Stimulated activated naive CD8-positive, alpha-beta T cell treated with anti-CD3 and anti-CD28 coated beads, Interleukin-15, Interleukin-2, amounts not matched to agents 100 ng/mL and 50 ng/mL, for 24 hours (primary cell): ENCODE measurements around the gene LAMP5.

Source experiments
- H3K27ac Mint-ChIP-seq: one replicate; pipeline ENCODE4 v1.8.0; 2021; ENCODE audit warnings: mild to moderate bottlenecking, mixed read lengths
- H3K27me3 Mint-ChIP-seq: one replicate; pipeline ENCODE4 v1.8.0; 2021; ENCODE audit warnings: mixed read lengths
- H3K36me3 Mint-ChIP-seq: one replicate; pipeline ENCODE4 v1.8.0; 2021; ENCODE audit warnings: low read depth, mixed read lengths
- H3K4me1 Mint-ChIP-seq: one replicate; pipeline ENCODE4 v1.8.0; 2021; ENCODE audit warnings: low read depth, mixed read lengths
- H3K4me3 Mint-ChIP-seq: one replicate; pipeline ENCODE4 v1.8.0; 2021; ENCODE audit warnings: mild to moderate bottlenecking, mixed read lengths
- H3K9me3 Mint-ChIP-seq: one replicate; pipeline ENCODE4 v1.8.0; 2021; ENCODE audit warnings: mixed read lengths

LAMP5 gene

DNA sequence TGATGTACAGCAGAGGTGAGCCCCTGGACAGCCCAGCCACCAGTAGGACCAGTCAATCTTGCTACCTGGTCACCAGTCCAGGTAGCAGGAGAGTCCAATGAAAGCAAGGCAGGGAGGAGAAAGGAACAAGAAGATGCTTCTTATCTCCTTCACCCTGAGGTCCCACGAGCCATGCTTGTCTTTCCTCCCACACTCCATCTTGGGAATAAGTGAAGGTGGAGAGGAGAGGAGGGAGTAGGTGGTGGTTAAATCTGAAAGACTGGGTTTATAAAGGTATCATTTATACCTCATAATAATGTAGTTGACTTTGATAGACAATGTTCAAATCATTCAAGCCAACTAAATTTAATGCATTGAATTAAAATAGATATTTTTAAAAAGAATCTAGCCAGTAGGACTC is 35.9 kb downstream of the LAMP5 start:
- peaks cover 7% of the 10 kb centered on the region for H3K27me3 Mint-ChIP-seq
- peaks cover 5% of the 10 kb centered on the region for H3K9me3 Mint-ChIP-seq
- H3K4me3 Mint-ChIP-seq = no peak overlapping the region
- H3K27ac Mint-ChIP-seq = no peak overlapping the region
- H3K4me1 Mint-ChIP-seq = no peaks in the 10 kb centered on the region
- H3K36me3 Mint-ChIP-seq = no peaks in the 10 kb centered on the region

DNA sequence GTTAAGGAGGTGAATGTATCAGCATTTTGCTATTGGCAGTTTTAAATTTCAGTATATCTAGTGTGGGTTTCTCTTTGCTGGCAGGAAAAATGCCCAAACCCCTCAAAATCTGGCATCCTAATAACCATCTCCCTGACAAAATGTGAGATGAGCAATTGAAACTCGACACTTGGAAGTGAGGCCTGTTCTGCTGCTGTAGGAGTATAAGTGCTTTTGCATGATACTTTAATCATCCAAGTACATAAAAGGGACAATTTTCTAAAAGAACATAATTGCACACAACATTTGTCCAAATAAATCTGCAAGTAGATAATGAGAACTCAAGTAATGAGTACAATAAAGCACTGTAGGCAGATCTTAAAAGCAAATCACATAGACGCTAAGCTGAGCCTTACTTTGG is 36.5 kb downstream of the LAMP5 start:
- Mint-ChIP-seq H3K27me3 (peaks cover 4% of the 10 kb centered on the region), H3K4me3 (no peak overlapping the region), H3K36me3 (no peaks in the 10 kb centered on the region), H3K27ac (no peak overlapping the region), H3K4me1 (no peaks in the 10 kb centered on the region), H3K9me3 (peaks cover 5% of the 10 kb centered on the region)

DNA sequence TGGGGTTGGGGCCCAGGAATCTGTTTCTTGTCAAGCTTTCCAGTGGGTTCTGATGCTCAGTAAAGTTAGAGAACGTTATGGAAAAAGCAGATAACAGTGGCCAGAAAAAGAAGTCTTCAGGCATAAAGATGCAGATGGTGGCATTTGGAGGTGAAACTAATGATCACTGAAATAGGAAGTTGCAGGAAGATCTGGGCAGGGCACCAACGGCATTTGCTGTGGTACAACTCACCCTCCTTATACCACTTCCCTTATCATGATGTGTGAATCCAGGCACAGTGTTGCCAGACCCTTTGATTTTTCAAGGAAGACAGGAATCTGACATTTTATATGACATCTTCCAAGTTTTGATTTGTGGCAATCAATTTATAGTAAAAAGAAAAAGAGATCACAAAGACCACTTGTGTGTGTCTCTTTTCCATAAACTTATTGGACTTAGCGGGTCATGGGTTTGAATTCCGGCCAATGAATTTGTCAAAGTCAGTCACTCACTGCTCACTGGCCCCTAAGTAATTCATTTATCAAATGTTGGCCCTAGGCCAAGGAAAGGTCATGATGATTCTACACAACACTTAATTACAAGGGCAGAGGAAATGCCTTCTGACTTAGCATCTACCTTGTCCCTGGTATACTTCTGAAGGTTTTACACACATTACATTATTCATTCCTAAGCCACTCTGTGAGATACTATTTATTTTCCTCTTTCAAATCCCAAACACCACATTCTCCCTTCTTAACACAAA is 37.6 kb downstream of the LAMP5 start:
- Mint-ChIP-seq H3K27ac (no peak overlapping the region), H3K27me3 (peaks cover 4% of the 10 kb centered on the region), H3K36me3 (no peaks in the 10 kb centered on the region), H3K9me3 (peaks cover 5% of the 10 kb centered on the region), H3K4me1 (no peaks in the 10 kb centered on the region), H3K4me3 (no peak overlapping the region)

DNA sequence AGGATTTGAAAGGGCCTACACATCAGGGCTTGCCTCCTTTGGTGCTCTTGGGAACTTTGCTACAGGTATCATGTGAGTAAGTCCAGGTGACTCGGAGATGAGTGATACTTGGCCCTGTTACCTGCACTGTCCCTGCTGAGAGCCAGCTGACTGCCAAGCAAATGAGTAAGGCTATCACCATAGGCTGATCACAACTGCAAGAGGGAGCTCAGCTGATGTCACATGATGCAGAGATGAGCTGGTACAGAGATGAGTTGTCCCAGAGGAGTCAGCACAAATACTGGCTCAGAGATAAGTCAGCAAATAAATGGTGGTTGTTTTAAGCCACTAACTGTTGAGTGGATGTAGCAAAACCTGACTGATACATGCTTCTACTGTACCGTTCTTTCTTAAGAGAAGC is 41.4 kb downstream of the LAMP5 start:
- Mint-ChIP-seq H3K9me3 (peaks cover 7% of the 10 kb centered on the region), H3K27ac (no peak overlapping the region), H3K4me1 (no peaks in the 10 kb centered on the region), H3K4me3 (no peak overlapping the region), H3K27me3 (peaks cover 10% of the 10 kb centered on the region), H3K36me3 (no peaks in the 10 kb centered on the region)

GRCh38 chr20:9557411-9557810 is 43.0 kb downstream of the LAMP5 start:
- Mint-ChIP-seq H3K4me3 (no peak overlapping the region), H3K9me3 (peaks cover 7% of the 10 kb centered on the region), H3K4me1 (no peaks in the 10 kb centered on the region), H3K27ac (no peak overlapping the region), H3K27me3 (peaks cover 13% of the 10 kb centered on the region), H3K36me3 (no peaks in the 10 kb centered on the region)

DNA sequence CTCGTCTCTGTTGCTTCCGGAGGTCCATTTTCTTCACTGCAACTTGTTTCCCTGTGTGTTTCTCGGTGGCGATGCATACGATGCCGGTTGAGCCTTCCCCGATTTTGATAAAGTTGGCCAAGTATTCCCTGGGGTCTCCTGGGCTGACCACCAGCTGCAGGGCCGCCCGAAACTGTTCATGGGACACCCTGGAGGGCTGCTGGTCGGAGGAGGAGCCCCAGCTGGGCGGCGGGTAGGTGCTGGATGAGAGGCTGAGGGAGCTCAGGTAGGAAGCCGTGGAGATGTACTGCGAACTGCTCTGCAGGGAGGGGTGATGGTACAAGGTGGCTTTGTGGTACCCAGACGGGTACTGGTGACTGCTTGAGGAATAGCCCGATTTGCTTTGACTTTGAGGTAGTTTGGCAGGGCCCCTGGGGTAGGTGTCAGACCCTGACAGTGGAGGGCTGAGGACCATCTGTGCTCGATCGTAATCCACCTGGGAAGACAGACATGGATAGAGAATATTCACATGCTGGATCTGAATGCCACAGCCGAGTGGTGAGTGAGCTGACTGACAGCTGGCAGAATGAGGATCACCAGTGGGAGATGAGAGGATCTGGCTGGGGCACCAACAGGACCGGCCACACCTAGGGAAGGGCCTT is 51.6 kb downstream of the LAMP5 start:
- Mint-ChIP-seq H3K36me3 (no peaks in the 10 kb centered on the region), H3K27ac (no peak overlapping the region), H3K4me1 (no peaks in the 10 kb centered on the region), H3K9me3 (no peaks in the 10 kb centered on the region), H3K27me3 (peaks cover 8% of the 10 kb centered on the region), H3K4me3 (no peak overlapping the region)

DNA sequence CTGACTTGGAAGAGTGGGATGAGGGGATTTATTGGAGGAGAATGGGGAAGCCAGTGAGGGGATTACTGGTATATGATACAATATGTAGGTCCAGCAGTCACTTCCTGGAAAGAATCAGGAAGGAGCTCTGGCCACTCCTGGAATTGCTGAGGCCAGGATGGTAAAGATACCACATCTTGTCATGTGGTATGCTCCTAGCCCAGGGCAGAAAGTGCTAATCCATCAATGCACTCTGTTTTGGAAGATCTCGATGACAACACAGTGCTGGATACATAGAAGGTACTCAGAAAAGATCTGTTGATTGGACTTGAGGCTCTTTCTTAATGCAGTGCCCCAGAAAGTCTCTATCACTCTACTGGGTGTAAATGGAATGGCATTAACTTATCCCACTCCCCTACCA is 52.6 kb downstream of the LAMP5 start:
- no peaks in the 10 kb centered on the region for H3K9me3 Mint-ChIP-seq
- H3K27me3 Mint-ChIP-seq = peaks cover 8% of the 10 kb centered on the region
- no peak overlapping the region for H3K4me3 Mint-ChIP-seq
- no peaks in the 10 kb centered on the region for H3K4me1 Mint-ChIP-seq
- H3K36me3 Mint-ChIP-seq = no peaks in the 10 kb centered on the region
- H3K27ac Mint-ChIP-seq = no peak overlapping the region

DNA sequence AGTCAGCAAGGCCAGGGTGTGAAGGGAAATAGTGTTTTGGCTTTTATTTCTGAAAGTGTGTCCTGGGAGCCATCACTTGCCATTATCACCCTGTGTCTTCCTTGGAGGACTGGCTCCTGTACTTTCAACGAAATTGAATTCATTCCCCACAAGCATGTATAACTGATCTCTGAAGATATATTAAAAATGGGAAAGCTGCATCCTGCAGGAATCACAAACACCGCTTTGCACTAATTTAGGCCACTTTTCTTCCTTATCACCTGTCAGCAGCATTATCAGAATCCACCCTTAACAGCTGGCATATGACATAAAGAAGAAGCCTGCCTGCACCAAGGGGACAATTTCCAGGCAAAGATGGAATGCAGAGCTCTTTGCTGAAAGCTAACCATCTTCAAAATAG is 56.2 kb downstream of the LAMP5 start:
- H3K27ac Mint-ChIP-seq = no peak overlapping the region
- H3K36me3 Mint-ChIP-seq = no peaks in the 10 kb centered on the region
- peaks cover 12% of the 10 kb centered on the region for H3K27me3 Mint-ChIP-seq
- no peaks in the 10 kb centered on the region for H3K9me3 Mint-ChIP-seq
- no peak overlapping the region for H3K4me3 Mint-ChIP-seq
- H3K4me1 Mint-ChIP-seq = no peaks in the 10 kb centered on the region

- Mint-ChIP-seq H3K9me3 (no peaks in the 10 kb centered on the region), H3K4me3 (no peak overlapping the region), H3K36me3 (no peaks in the 10 kb centered on the region), H3K27me3 (peaks cover 8% of the 10 kb centered on the region), H3K4me1 (no peaks in the 10 kb centered on the region), H3K27ac (no peak overlapping the region)
Measured at GRCh38 chr20:9571783-9572182, 57.4 kb downstream of the LAMP5 start.

DNA sequence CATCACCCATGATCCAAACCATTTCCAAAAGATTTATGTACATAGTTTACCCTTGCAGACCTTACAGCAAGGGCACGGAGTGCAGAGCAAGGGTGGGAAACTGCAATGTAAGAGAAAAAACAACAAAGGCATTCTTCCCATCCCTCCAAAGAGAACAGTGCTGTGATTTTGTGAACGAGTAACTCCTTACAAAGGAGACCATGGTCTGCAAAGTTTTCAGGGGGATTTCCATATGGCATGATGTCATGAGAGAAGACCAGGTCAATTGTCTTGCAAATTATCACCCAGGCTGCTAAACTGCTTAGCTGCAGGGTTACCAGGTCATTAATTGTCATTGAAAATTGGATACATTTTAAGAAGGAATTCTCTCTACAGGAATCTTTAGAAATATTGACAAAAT is 58.3 kb downstream of the LAMP5 start:
- H3K4me1 Mint-ChIP-seq = no peaks in the 10 kb centered on the region
- H3K36me3 Mint-ChIP-seq = no peaks in the 10 kb centered on the region
- no peaks in the 10 kb centered on the region for H3K9me3 Mint-ChIP-seq
- H3K27me3 Mint-ChIP-seq = peaks cover 8% of the 10 kb centered on the region
- H3K27ac Mint-ChIP-seq = no peak overlapping the region
- H3K4me3 Mint-ChIP-seq = no peak overlapping the region

GRCh38 chr20:9573335-9574151 is 59.2 kb downstream of the LAMP5 start:
- Mint-ChIP-seq H3K9me3 (no peaks in the 10 kb centered on the region), H3K4me1 (no peaks in the 10 kb centered on the region), H3K27me3 (peaks cover 8% of the 10 kb centered on the region), H3K4me3 (no peak overlapping the region), H3K36me3 (no peaks in the 10 kb centered on the region), H3K27ac (no peak overlapping the region)

DNA sequence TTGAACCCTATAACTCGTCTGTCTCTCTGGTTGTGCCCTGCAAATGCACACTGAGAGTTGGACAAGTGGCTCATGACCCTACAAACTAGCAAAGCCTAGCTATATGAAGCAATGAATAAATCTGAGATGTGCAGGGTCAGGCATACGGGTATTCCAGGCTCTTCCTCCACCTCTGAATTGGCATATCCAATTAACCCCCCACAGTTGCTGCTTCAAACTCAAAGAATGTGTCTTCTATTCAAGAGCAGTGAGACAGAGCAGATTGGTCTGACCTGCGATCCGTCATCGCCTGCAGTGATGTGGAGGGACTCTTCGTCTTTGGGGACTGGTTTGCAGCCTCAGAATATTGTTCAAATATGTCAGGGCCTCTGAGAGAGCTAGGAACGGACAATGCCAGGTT is 59.8 kb downstream of the LAMP5 start:
- Mint-ChIP-seq H3K9me3 (no peaks in the 10 kb centered on the region), H3K4me3 (no peak overlapping the region), H3K27ac (no peak overlapping the region), H3K4me1 (no peaks in the 10 kb centered on the region), H3K36me3 (no peaks in the 10 kb centered on the region), H3K27me3 (peaks cover 7% of the 10 kb centered on the region)

DNA sequence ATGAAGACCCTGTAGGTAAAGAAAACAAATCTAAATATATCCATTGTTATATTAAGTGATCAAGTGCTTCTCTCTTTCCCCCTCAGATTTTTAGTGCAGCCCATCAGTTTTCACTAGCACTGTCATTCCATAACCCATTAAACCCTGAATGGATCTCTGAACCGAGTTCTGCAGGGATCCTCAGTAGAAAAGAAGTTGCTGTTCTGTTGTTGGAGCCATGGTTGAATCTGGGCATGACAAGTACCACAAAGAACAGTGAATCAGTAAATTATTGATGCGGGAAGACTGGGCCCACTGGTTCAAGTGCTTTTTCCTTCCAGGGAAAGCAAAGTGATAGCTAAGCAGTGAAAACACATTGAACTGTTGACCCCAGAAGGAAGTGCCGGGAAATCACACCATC is 60.4 kb downstream of the LAMP5 start:
- Mint-ChIP-seq H3K27me3 (peaks cover 4% of the 10 kb centered on the region), H3K36me3 (no peaks in the 10 kb centered on the region), H3K9me3 (no peaks in the 10 kb centered on the region), H3K4me3 (no peak overlapping the region), H3K4me1 (no peaks in the 10 kb centered on the region), H3K27ac (no peak overlapping the region)

- no peaks in the 10 kb centered on the region for H3K36me3 Mint-ChIP-seq
Measured at GRCh38 chr20:9575836-9576235, 61.4 kb downstream of the LAMP5 start.

DNA sequence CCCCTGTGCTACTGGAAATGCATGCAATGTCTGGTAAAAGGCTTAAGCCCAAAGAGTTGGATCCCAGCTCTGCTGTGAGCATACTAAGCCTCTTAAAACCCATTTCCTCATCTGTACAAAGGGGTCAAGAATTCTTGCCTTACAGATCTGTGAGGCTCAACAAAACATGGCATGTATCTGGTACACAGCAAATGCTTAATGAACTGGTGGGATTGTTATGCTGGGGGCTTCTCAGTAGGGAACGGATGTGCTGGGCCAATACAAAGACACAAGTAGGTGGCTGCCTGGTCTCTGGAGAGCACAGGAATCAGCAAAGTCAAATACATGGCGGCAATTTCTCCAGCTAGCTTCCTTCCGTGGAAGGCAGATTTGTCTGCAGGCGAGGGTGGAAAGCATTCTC is 62.3 kb downstream of the LAMP5 start:
- Mint-ChIP-seq H3K27ac (no peak overlapping the region), H3K36me3 (no peaks in the 10 kb centered on the region), H3K27me3 (peaks cover 4% of the 10 kb centered on the region), H3K4me1 (no peaks in the 10 kb centered on the region), H3K9me3 (no peaks in the 10 kb centered on the region), H3K4me3 (no peak overlapping the region)

More at GRCh38 chr20:9575836-9576235, 61.4 kb downstream of the LAMP5 start:
- Mint-ChIP-seq H3K27ac (no peak overlapping the region), H3K4me3 (no peak overlapping the region), H3K4me1 (no peaks in the 10 kb centered on the region), H3K27me3 (peaks cover 4% of the 10 kb centered on the region), H3K9me3 (no peaks in the 10 kb centered on the region)
